Neuronal stem cell (in vitro differentiated cells): ENCODE measurements around the gene GPC5.

Source experiments
- DNase-seq: peaks from one replicate; pipeline ENCODE4 v3.0.0-alpha.2; 2013; ENCODE audit warnings: low spot score
- H2AFZ ChIP-seq: one replicate; pipeline ENCODE4 v1.6.1; 2013; ENCODE audit warnings: mild to moderate bottlenecking, low read length, inconsistent platforms
- H2AK5ac ChIP-seq: 2 replicates; pipeline ENCODE4 v1.6.1; 2013; ENCODE audit warnings: low read depth, mild to moderate bottlenecking, inconsistent platforms, low read length, moderate library complexity, mixed read lengths
- H2BK120ac ChIP-seq: 2 replicates; pipeline ENCODE4 v1.6.1; 2013; ENCODE audit warnings: low read depth, mild to moderate bottlenecking, inconsistent platforms, low read length, moderate library complexity, mixed read lengths
- H2BK12ac ChIP-seq: one replicate; pipeline ENCODE4 v1.6.1; 2013; ENCODE audit warnings: low read length, inconsistent platforms
- H2BK15ac ChIP-seq: 2 replicates; pipeline ENCODE4 v1.6.1; 2013; ENCODE audit warnings: mild to moderate bottlenecking, low read length, inconsistent platforms, mixed read lengths
- H2BK5ac ChIP-seq: one replicate; pipeline ENCODE4 v1.6.1; 2013; ENCODE audit warnings: inconsistent platforms, mild to moderate bottlenecking, low read length, moderate library complexity
- H3K14ac ChIP-seq: one replicate; pipeline ENCODE4 v1.6.1; 2013; ENCODE audit warnings: low read length, inconsistent platforms
- H3K18ac ChIP-seq: 2 replicates; pipeline ENCODE4 v1.6.1; 2013; ENCODE audit warnings: low read length, inconsistent platforms
- H3K23ac ChIP-seq: 2 replicates; pipeline ENCODE4 v1.6.1; 2013; ENCODE audit warnings: low read depth, mild to moderate bottlenecking, mixed read lengths, low read length, inconsistent platforms; ENCODE audit not compliant: poor library complexity
- H3K27ac ChIP-seq: replicated peaks from 3 replicates; pipeline ENCODE4 v1.5.1; 2013; ENCODE audit warnings: low read length, inconsistent platforms
- H3K27me3 ChIP-seq, 3 experiments: 2 replicates each; pipeline ENCODE4 v1.6.1; 2013; ENCODE audit warnings: low read length in 3 of 3, mild to moderate bottlenecking in 2 of 3, inconsistent platforms in 1 of 3, low read depth in 1 of 3, mixed read lengths in 1 of 3, moderate library complexity in 1 of 3; ENCODE audit not compliant: control insufficient read depth in 3 of 3, insufficient read depth in 3 of 3
- H3K36me3 ChIP-seq, 2 donors: replicated peaks in 1 of 2; 2 replicates each; pipeline ENCODE4 v1.6.1; 2013; ENCODE audit warnings: low read length in 2 of 2; ENCODE audit not compliant: control insufficient read depth in 2 of 2, insufficient read depth in 2 of 2
- H3K4ac ChIP-seq: 2 replicates; pipeline ENCODE4 v1.6.1; 2013; ENCODE audit warnings: inconsistent platforms, mild to moderate bottlenecking, low read length, moderate library complexity
- H3K4me1 ChIP-seq, 2 donors: 1 replicate in 1 of 2; 2 replicates in 1 of 2; pipeline ENCODE4 v1.6.1; 2013; ENCODE audit warnings: low read length in 2 of 2, low read depth in 1 of 2; ENCODE audit not compliant: control insufficient read depth in 2 of 2, insufficient read depth in 1 of 2
- H3K4me2 ChIP-seq: one replicate; pipeline ENCODE4 v1.6.1; 2013; ENCODE audit warnings: mild to moderate bottlenecking, low read length, inconsistent platforms; ENCODE audit not compliant: insufficient read depth, poor library complexity, severe bottlenecking
- H3K4me3 ChIP-seq, 2 donors: 2 replicates each; pipeline ENCODE4 v1.5.1; 2013; ENCODE audit warnings: low read length in 2 of 2, mild to moderate bottlenecking in 2 of 2, inconsistent platforms in 1 of 2, moderate library complexity in 1 of 2
- H3K79me1 ChIP-seq: one replicate; pipeline ENCODE4 v1.6.1; 2013; ENCODE audit warnings: low read depth, mild to moderate bottlenecking, inconsistent platforms, low read length, moderate library complexity
- H3K9ac ChIP-seq: one replicate; pipeline ENCODE4 v1.6.1; 2013; ENCODE audit warnings: mild to moderate bottlenecking, low read depth, low read length, inconsistent platforms; ENCODE audit not compliant: poor library complexity
- H3K9me3 ChIP-seq, 2 donors: replicated peaks in 1 of 2; 2 replicates each; pipeline versions ENCODE3 to v1.6.1; 2013; ENCODE audit warnings: low read length in 2 of 2, mild to moderate bottlenecking in 2 of 2, inconsistent platforms in 1 of 2, low read depth in 1 of 2, mixed read lengths in 1 of 2, moderate library complexity in 1 of 2; ENCODE audit not compliant: control insufficient read depth in 2 of 2, insufficient read depth in 1 of 2
- H4K8ac ChIP-seq: one replicate; pipeline ENCODE4 v1.6.1; 2013; ENCODE audit warnings: low read depth, mild to moderate bottlenecking, inconsistent platforms, low read length, moderate library complexity
- H4K91ac ChIP-seq: one replicate; pipeline ENCODE4 v1.6.1; 2013; ENCODE audit warnings: low read length, low read depth, mild to moderate bottlenecking, inconsistent platforms; ENCODE audit not compliant: poor library complexity
- WGBS, 2 donors: extraction: QIAGEN DNeasy Blood & Tissue Kit; methylation state at CpG; one replicate each; pipeline ENCODE4 v1.1.7; 2013; ENCODE audit warnings: missing lambda C conversion rate in 2 of 2, mixed read lengths in 1 of 2; ENCODE audit not compliant: insufficient read length in 2 of 2, insufficient replicate concordance in 1 of 2; ENCODE audit errors: extremely low coverage in 2 of 2; 5-methylcytosine and 5-hydroxymethylcytosine counted together

The GPC5 gene

DNA sequence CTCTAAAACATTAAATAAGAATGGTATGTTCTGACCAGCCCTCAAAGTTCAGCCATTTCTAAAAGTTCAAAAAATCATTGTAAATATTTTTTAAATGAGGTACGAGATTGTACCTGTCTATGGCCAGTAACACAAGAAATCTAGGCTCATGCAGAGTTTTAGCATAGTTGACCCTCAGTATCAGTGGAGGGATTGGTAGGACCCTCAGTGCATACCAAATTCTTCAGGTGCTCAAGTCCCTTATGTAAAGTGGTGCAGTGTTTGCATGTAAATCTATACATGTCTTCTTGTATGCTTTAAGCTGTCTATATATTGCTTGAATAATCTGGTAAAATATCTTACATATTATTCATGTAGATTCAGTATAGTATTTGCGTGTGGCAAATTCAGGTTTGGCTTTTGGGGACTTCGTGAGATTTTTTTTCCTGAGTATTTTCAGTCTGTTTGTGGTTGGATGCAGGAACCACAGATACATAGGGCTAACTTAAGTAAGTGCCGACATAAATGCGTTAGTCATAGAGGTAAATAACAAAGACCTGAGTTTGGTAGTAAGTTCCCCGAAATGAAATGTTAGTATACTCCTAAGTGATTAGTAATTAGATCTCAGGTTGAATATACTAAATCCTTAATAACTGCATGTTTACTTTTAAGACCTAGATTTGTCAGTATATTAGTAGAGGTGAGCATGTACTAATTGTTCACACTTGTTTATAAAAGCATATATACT, 43.2 kb upstream of the GPC5 start:
- Histone ChIP-seq H2BK12ac (no peak overlapping the region), H3K18ac (no peak overlapping the region), H3K4me1 (peaks cover 6 to 22% of the 10 kb centered on the region in 2 donors), H2AK5ac (no peak overlapping the region), H3K23ac (no peak overlapping the region), H2BK15ac (no peak overlapping the region), H2AFZ (no peak overlapping the region), H4K91ac (no peak overlapping the region), H2BK5ac (no peak overlapping the region), H3K27ac (no peak overlapping the region), H3K14ac (no peak overlapping the region), H3K36me3 (peaks cover 30 to 81% of the 10 kb centered on the region in 2 donors), H3K4me3 (no peak overlapping the region), H3K79me1 (no peaks in the 10 kb centered on the region), H3K9me3 (no peaks in the 10 kb centered on the region), H3K27me3 (no peaks in the 10 kb centered on the region), H3K4ac (no peak overlapping the region), H4K8ac (no peak overlapping the region), H2BK120ac (no peak overlapping the region), H3K4me2 (no peak overlapping the region), H3K9ac (no peak overlapping the region)
- DNase-seq: no peak
- no CpG with 5 or more reads among the region's 6 CpGs for WGBS, 2 donors

DNA sequence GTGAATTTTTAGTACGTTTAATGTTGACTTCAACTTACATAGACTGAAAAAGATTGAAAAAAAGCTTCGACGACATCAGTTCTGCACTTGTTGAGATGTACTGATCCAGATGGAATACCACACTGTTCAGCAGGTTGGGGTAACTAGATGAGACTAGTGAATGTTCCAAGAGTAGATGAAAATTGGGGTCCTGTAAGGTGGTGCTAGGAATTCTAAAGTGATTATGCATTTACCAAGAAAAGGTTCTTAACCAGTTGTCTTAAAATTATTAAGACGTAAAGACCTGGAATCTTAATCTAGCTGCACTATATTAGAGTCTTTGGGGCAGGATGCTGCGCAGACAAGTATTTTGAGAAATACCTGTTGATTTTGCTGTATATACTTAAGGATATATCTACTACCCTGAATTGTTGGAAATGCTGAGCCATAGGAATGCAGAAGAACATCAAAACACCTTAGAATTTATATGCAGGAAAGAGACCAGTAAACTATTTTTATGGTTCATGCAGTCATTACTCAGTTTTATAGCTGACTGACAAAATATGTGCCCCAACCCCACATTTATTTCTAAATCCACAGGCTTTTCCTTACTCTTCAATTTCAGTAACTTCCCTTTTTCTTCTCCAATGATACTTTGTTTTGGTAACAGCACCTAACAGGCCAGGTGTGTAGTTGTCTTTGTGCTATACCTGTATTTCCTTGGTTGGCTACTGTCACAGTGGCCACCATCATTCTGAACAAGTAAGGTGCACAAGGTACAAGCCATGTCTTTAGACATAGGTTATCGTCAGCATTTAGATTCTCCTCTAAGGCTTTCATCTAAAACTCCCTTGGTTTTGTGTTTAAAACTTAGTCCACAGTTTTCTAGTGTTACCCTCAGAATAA, 42.4 kb upstream of the GPC5 start:
- Histone ChIP-seq H2BK5ac (no peak overlapping the region), H3K9ac (no peak overlapping the region), H2BK15ac (no peak overlapping the region), H2AK5ac (no peak overlapping the region), H3K4ac (no peak overlapping the region), H3K4me3 (no peak overlapping the region), H2AFZ (no peak overlapping the region), H3K4me2 (no peak overlapping the region), H3K79me1 (no peaks in the 10 kb centered on the region), H3K27me3 (no peaks in the 10 kb centered on the region), H3K18ac (no peak overlapping the region), H3K14ac (no peak overlapping the region), H2BK120ac (no peak overlapping the region), H3K9me3 (no peaks in the 10 kb centered on the region), H3K23ac (no peak overlapping the region), H3K4me1 (peaks cover 2 to 13% of the 10 kb centered on the region in 2 donors), H4K91ac (no peak overlapping the region), H4K8ac (no peak overlapping the region), H3K36me3 (peaks cover 24 to 73% of the 10 kb centered on the region in 2 donors), H2BK12ac (no peak overlapping the region), H3K27ac (no peak overlapping the region)
- WGBS, 2 donors: no CpG with 5 or more reads among the region's 6 CpGs
- DNase-seq: no peak

DNA sequence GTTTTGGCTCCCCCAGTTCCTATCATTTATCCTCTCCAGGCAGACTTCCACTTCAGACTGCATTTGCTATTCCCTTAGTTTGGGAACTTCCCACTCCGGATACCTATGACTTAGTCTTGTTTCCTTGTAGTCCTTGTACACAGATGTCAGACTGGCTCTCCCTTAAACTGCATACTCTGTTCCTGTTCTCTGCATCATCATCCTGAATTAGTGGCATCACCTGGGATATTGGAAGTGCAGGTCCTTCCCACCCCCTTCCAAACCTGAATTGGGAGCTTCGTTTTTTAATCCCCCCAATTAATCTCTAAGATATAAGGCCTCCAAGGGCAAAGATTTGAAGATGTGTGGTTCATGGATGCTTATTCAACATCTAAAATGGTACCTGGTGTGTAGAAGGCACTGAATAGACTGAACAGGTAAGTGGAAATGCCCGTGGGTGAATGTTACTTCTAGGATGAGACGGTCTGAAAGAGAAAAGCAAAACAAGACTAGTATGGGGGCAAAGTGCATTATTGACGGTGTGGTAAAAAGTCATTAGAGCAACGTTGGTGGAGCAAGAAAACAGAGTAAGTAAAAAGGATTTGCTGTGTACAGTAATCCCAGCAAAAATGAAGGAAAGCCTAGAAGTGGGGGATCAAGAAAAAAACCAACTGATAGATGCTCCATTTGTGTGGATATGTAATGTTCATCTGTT, 41.4 kb upstream of the GPC5 start:
- Histone ChIP-seq H2BK120ac (no peak overlapping the region), H4K91ac (no peak overlapping the region), H3K14ac (no peak overlapping the region), H3K27me3 (no peaks in the 10 kb centered on the region), H2BK15ac (no peak overlapping the region), H3K4me2 (no peak overlapping the region), H3K79me1 (no peaks in the 10 kb centered on the region), H3K23ac (no peak overlapping the region), H2AK5ac (no peak overlapping the region), H3K9me3 (no peaks in the 10 kb centered on the region), H2BK5ac (no peak overlapping the region), H3K4me1 (peaks cover 0 to 3% of the 10 kb centered on the region in 2 donors), H3K27ac (no peak overlapping the region), H2AFZ (no peak overlapping the region), H3K18ac (no peak overlapping the region), H3K36me3 (peaks cover 22 to 63% of the 10 kb centered on the region in 2 donors), H3K9ac (no peak overlapping the region), H3K4ac (no peak overlapping the region), H3K4me3 (no peak overlapping the region), H4K8ac (no peak overlapping the region), H2BK12ac (no peak overlapping the region)
- no peak for DNase-seq
- WGBS, 2 donors: no CpG with 5 or more reads among the region's 6 CpGs
